Endothelial cell of umbilical vein (primary cell): ENCODE data around the gene DIP2C.

Experiments
- EZH2 ChIP-seq: IDR thresholded peaks from 2 replicates; pipeline ENCODE4 v1.6.1; 2012; ENCODE audit warnings: borderline replicate concordance, low read depth, mild to moderate bottlenecking, moderate library complexity, low read length, inconsistent platforms; ENCODE audit not compliant: severe bottlenecking
- FOS ChIP-seq: IDR thresholded peaks from 2 replicates; pipeline ENCODE4 v1.6.1; 2011; ENCODE audit warnings: mild to moderate bottlenecking, low read length, moderate library complexity, borderline replicate concordance; ENCODE audit not compliant: insufficient read depth
- POLR2A ChIP-seq: IDR thresholded peaks from 2 replicates; pipeline ENCODE4 v1.6.1; 2012; ENCODE audit warnings: low read depth, mild to moderate bottlenecking, control low read depth, low read length
- POLR2AphosphoS5 ChIP-seq: IDR thresholded peaks from 2 replicates; pipeline ENCODE4 v1.6.1; 2012; ENCODE audit warnings: low read depth, mild to moderate bottlenecking, control low read depth, low read length, moderate library complexity; ENCODE audit not compliant: insufficient read depth
- TF ChIP-seq, protein P1 (sequence below), 2 donors: IDR thresholded peaks; 1 replicate in 1 of 2; 2 replicates in 1 of 2; pipeline ENCODE4 v1.5.1; 2011; ENCODE audit warnings: low read length in 2 of 2, mild to moderate bottlenecking in 2 of 2, moderate library complexity in 2 of 2, control low read depth in 1 of 2, inconsistent platforms in 1 of 2, low read depth in 1 of 2; ENCODE audit not compliant: insufficient read depth in 1 of 2; ENCODE audit errors: extremely low read depth in 1 of 2

GRCh38 chr10:427761-428519, 261.5 kb downstream of the DIP2C start:
- TF ChIP-seq, protein P1, sequence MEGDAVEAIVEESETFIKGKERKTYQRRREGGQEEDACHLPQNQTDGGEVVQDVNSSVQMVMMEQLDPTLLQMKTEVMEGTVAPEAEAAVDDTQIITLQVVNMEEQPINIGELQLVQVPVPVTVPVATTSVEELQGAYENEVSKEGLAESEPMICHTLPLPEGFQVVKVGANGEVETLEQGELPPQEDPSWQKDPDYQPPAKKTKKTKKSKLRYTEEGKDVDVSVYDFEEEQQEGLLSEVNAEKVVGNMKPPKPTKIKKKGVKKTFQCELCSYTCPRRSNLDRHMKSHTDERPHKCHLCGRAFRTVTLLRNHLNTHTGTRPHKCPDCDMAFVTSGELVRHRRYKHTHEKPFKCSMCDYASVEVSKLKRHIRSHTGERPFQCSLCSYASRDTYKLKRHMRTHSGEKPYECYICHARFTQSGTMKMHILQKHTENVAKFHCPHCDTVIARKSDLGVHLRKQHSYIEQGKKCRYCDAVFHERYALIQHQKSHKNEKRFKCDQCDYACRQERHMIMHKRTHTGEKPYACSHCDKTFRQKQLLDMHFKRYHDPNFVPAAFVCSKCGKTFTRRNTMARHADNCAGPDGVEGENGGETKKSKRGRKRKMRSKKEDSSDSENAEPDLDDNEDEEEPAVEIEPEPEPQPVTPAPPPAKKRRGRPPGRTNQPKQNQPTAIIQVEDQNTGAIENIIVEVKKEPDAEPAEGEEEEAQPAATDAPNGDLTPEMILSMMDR (IDR thresholded peaks at IDR 0.05; ENCODE audit: extremely low read depth in 1 of 2, insufficient read depth in 1 of 2, low read depth in 1 of 2, low read length in 2 of 2), result no peak
- TF ChIP-seq FOS (no peak), POLR2A (no peak), EZH2 (no peak), POLR2AphosphoS5 (no peak)
